GM10266 (cell line): ENCODE data around the gene PIGT.

Experiments used
- DNase-seq: peaks from one replicate; pipeline ENCODE4 v3.0.0; 2012; ENCODE audit errors: extremely low spot score
- CTCF ChIP-seq: IDR thresholded peaks from 2 replicates; pipeline ENCODE4 v1.5.1; 2012; ENCODE audit warnings: mild to moderate bottlenecking, low read depth; ENCODE audit not compliant: control insufficient read depth, insufficient read depth; ENCODE audit errors: missing control alignments

The PIGT gene

GRCh38 chr20:45415822-45416637, at the start of gene PIGT:
PIGT (plus strand) TSS chr20:45416141; CDS start chr20:45416157, 16 bp downstream.
- peak; percentile 89 for DNase-seq
- no peak for TF ChIP-seq CTCF

- DNase-seq = no peak
- TF ChIP-seq CTCF = no peak
Observed at GRCh38 chr20:45366192-45366591, 49.7 kb upstream of the PIGT start.

- TF ChIP-seq CTCF = no peak
- DNase-seq = no peak
Observed at GRCh38 chr20:45366631-45367030, 49.3 kb upstream of the PIGT start.

GRCh38 chr20:45367126-45367525, 48.8 kb upstream of the PIGT start:
- TF ChIP-seq CTCF = no peak
- no peak for DNase-seq

- TF ChIP-seq CTCF = no peak
- DNase-seq = peak; percentile 84
Observed at GRCh38 chr20:45368221-45368980, 47.5 kb upstream of the PIGT start.

GRCh38 chr20:45370571-45371160, 45.3 kb upstream of the PIGT start:
- no peak for DNase-seq

More at GRCh38 chr20:45370571-45371160, 45.3 kb upstream of the PIGT start:
- TF ChIP-seq CTCF = no peak
